Testis (tissue), 3 donors: Measurements from ENCODE around the gene MRPL45. TPM values are rescaled to one million over a fixed set of nuclear protein-coding genes. Genes with fewer than 3 reads are reported as not detected.

Experiments
- DNase-seq: peaks from one replicate; pipeline ENCODE4 v3.0.0-alpha.2; 2019
- H3K27ac ChIP-seq, 2 donors: fragments of 200-600 bp; sonication (generic); one replicate each; pipeline ENCODE4 v1.5.1; 2019
- H3K27me3 ChIP-seq: fragments of 200-600 bp; sonication (generic); one replicate; pipeline ENCODE4 v1.5.1; 2019
- H3K36me3 ChIP-seq: fragments of 200-600 bp; sonication (generic); one replicate; pipeline ENCODE4 v1.5.1; 2017; ENCODE audit warnings: low read depth; ENCODE audit errors: missing control alignments
- H3K4me1 ChIP-seq: fragments of 200-600 bp; sonication (generic); one replicate; pipeline ENCODE4 v1.5.1; 2019
- H3K4me3 ChIP-seq, 2 donors: fragments of 200-600 bp; sonication (generic); one replicate each; pipeline ENCODE4 v1.5.1; 2017 to 2019
- H3K9me3 ChIP-seq: fragments of 200-600 bp; sonication (generic); one replicate; pipeline ENCODE4 v1.5.1; 2017
- POLR2A ChIP-seq: fragments of 450-650 bp; IDR thresholded peaks from one replicate; pipeline ENCODE4 v1.6.1; 2017; ENCODE audit warnings: antibody characterized with exemption, mild to moderate bottlenecking, moderate library complexity
- WGBS, 2 donors: methylation state at CpG; one replicate each; pipeline ENCODE4 v1.1.5; 2018; 5-methylcytosine and 5-hydroxymethylcytosine counted together
- intact Hi-C: fragments of 100-400 bp; cut with DNase I; formaldehyde crosslinking; loops from one replicate; pipeline ENCODE4 v1.15.1; 2023; ENCODE audit warnings: low total_unique reads
- polyA plus RNA-seq: library from polyadenylated mRNA; stranded (reverse); fragments of 350-450 nt; fragmentation: Illumina TruSeq; extraction: RNeasy Lipid Tissue Mini Kit (QIAGEN cat#74804); gene quantifications from one replicate; pipeline ENCODE4 v1.2.3, GENCODE V29; 2014; ENCODE audit warnings: low read depth, low replicate concordance; ENCODE audit not compliant: insufficient read depth
- total RNA-seq, 2 donors: library from RNA; depleted of rRNA; stranded (reverse); fragments of >200 nt; gene quantifications; one replicate each; pipeline ENCODE4 v1.2.3, GENCODE V29; 2016
- TF ChIP-seq, protein P1 (sequence below), 3 experiments: fragments of 450-650 bp in 2 of 3; fragments of 200-600 bp in 1 of 3; sonication (generic) in 1 of 3; IDR thresholded peaks; one replicate each; pipeline ENCODE4 v1.5.1; 2016 to 2019; ENCODE audit warnings: antibody characterized with exemption in 3 of 3, mild to moderate bottlenecking in 2 of 3, moderate library complexity in 1 of 3

The MRPL45 gene
- total and polyA plus RNA-seq, 3 donors from 2014 or later = 13.9 to 26.1 (median 18.5) TPM

- H3K4me1 ChIP-seq = peaks cover 8% of the 10 kb centered on the region
- H3K27ac ChIP-seq = no peak overlapping the region
- no peak for TF ChIP-seq POLR2A
- TF ChIP-seq, protein P1, sequence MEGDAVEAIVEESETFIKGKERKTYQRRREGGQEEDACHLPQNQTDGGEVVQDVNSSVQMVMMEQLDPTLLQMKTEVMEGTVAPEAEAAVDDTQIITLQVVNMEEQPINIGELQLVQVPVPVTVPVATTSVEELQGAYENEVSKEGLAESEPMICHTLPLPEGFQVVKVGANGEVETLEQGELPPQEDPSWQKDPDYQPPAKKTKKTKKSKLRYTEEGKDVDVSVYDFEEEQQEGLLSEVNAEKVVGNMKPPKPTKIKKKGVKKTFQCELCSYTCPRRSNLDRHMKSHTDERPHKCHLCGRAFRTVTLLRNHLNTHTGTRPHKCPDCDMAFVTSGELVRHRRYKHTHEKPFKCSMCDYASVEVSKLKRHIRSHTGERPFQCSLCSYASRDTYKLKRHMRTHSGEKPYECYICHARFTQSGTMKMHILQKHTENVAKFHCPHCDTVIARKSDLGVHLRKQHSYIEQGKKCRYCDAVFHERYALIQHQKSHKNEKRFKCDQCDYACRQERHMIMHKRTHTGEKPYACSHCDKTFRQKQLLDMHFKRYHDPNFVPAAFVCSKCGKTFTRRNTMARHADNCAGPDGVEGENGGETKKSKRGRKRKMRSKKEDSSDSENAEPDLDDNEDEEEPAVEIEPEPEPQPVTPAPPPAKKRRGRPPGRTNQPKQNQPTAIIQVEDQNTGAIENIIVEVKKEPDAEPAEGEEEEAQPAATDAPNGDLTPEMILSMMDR (IDR thresholded peaks at IDR 0.05) = no peak
- WGBS, 2 donors = 96% methylated on average over 5 of the region's 5 CpGs
- H3K27me3 ChIP-seq = no peaks in the 10 kb centered on the region
- no peak overlapping the region for H3K4me3 ChIP-seq
- intact Hi-C loops = no loop called here
- no peaks in the 10 kb centered on the region for H3K9me3 ChIP-seq
- DNase-seq = no peak
- H3K36me3 ChIP-seq = no peaks in the 10 kb centered on the region
Observed at GRCh38 chr17:38363016-38363415, 66.0 kb downstream of the MRPL45 start.

GRCh38 chr17:38364741-38365140 is 67.8 kb downstream of the MRPL45 start:
- H3K4me3 ChIP-seq = no peak overlapping the region
- no peak for DNase-seq
- WGBS, 2 donors = 90 to 92% methylated on average over 8 of the region's 8 CpGs
- H3K27me3 ChIP-seq = no peaks in the 10 kb centered on the region
- H3K4me1 ChIP-seq = no peaks in the 10 kb centered on the region
- H3K36me3 ChIP-seq = no peaks in the 10 kb centered on the region
- no peaks in the 10 kb centered on the region for H3K9me3 ChIP-seq
- H3K27ac ChIP-seq = no peak overlapping the region
- intact Hi-C loops = no loop called here
- TF ChIP-seq POLR2A = no peak
- TF ChIP-seq, protein P1 (IDR thresholded peaks at IDR 0.05) = no peak

DNA sequence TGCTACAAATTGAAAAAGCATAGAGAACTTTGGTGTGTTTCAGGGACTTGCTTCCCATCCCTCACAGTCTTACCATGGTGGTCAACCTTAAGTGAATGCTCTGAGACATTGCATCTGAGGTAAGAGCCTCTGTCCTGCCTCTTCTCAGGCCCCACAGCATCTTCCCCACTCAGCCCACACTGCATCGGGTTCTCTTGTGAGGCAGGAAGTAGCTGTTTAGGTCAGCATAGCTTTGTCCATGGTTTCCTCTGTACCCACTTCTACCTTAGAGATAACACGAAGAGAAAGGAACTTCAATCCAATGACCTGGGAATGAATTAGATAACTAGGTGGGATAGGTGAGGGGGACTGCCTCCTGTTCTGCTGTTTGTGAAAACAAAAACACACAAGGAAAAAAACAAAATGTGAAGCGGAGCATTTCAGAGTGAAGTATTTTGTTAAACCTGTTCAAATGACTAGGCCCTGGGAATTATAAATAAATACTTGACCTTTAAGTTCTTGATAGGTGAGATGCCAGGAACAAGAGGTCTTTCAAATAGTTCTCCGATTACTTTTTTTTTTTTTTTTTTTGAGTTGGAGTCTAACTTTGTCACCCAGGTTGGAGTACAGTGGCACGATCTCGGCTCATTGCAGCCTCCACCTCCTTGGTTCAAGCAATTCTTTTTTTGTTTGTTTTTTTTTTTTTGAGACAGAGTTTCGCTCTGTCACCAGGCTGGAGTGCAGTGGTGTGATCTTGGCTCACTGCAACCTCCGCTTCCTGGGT is 72.3 kb downstream of the MRPL45 start:
- no peak overlapping the region for H3K27ac ChIP-seq
- no peak overlapping the region for H3K4me3 ChIP-seq
- H3K4me1 ChIP-seq = no peaks in the 10 kb centered on the region
- H3K9me3 ChIP-seq = no peaks in the 10 kb centered on the region
- WGBS, 2 donors = 85 to 96% methylated on average over 8 of the region's 8 CpGs
- DNase-seq = no peak
- H3K36me3 ChIP-seq = no peaks in the 10 kb centered on the region
- no peaks in the 10 kb centered on the region for H3K27me3 ChIP-seq
- TF ChIP-seq, protein P1 (IDR thresholded peaks at IDR 0.05) = no peak
- no peak for TF ChIP-seq POLR2A
- intact Hi-C loops = no loop called here

Other genes starting within 250 kb of the MRPL45 start
- gene TBC1D3C, start 228.5 kb upstream of the MRPL45 start, total RNA-seq = 1 to 10 TPM in 1 of 2 donors, not detected in 1; 1.3 TPM
- gene TBC1D3C, start 228.5 kb upstream of the MRPL45 start, polyA plus RNA-seq = 9.0 TPM
- 1 to 10 TPM in 1 of 2 donors, not detected in 1; 2.4 TPM for gene TBC1D3E, start 169.2 kb upstream of the MRPL45 start, total RNA-seq
- gene TBC1D3E, start 169.2 kb upstream of the MRPL45 start, polyA plus RNA-seq = 6.0 TPM
- not detected for gene TBC1D3, start 104.6 kb upstream of the MRPL45 start, total RNA-seq
- not detected for gene TBC1D3, start 104.6 kb upstream of the MRPL45 start, polyA plus RNA-seq
- 1 to 10 TPM in 1 of 2 donors, under 1 TPM in 1; 0.93 to 1.3 TPM for gene GPR179, start 46.8 kb downstream of the MRPL45 start, total RNA-seq
- gene GPR179, start 46.8 kb downstream of the MRPL45 start, polyA plus RNA-seq = 0.61 TPM
- gene SOCS7, start 54.7 kb downstream of the MRPL45 start, total RNA-seq = 100 to 1,000 TPM in 1 of 2 donors, 10 to 100 TPM in 1; 74.9 to 132 TPM
- 132 TPM for gene SOCS7, start 54.7 kb downstream of the MRPL45 start, polyA plus RNA-seq
- gene ARHGAP23, start 131.3 kb downstream of the MRPL45 start, total RNA-seq = 100 to 1,000 TPM; 146 to 235 TPM
- 78.0 TPM for gene ARHGAP23, start 131.3 kb downstream of the MRPL45 start, polyA plus RNA-seq